Eye (tissue), 1 donor: ENCODE data around the gene KCNA10.

ENCODE experiments used
- DNase-seq: peaks from one replicate; pipeline ENCODE4 v3.0.0-alpha.2; 2015

Gene KCNA10

GRCh38 chr1:110476028-110476765 lies 42.8 kb downstream of the KCNA10 start:
- DNase-seq, result no peak

- no peak for DNase-seq
These were observed 43.5 kb downstream of the KCNA10 start for GRCh38 chr1:110475362-110476027.

GRCh38 chr1:110474444-110474843 lies 44.5 kb downstream of the KCNA10 start:
- no peak for DNase-seq

- DNase-seq, result no peak
These were observed 46.4 kb downstream of the KCNA10 start for GRCh38 chr1:110472546-110472945.

GRCh38 chr1:110471131-110471530 lies 47.8 kb downstream of the KCNA10 start:
- no peak for DNase-seq
